ENCODE data around the gene MEGF8.

Gene MEGF8

DNA sequence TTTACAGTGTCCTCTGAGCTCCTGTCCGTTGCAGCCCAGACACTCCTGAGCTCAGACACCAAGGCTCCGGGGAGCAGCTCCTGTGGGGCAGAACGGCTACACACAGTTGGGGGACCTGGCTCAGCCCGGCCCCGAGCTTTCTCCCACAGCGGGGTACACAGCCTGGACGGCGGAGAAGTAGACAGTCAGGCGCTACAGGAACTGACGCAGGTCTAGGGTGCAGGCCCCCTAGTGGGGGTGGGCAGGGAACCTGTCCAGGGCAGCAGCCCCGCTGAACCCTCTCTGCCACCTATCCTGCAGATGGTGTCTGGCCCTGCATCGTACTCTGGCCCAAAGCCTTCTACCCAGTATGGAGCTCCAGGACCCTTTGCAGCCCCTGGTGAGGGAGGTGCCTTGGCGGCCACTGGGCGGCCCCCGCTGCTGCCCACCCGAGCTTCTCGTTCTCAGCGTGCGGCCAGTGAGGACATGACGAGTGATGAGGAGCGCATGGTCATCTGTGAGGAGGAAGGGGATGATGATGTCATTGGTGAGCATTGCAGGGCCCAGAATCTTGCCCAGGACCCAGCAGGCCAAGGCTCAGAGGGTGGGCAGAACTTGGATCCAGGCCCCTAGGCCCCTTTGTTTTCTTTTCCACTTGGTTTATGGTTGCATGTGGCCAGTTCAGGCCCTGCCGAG lies 36.4 kb upstream of the MEGF8 start:
- peak overlapping the region in 6 of 11 experiments; percentile 6 to 60 (median 36); a peak in 4 of 22 replicates for H3K9ac ChIP-seq
- H4K20me1 ChIP-seq, result peaks cover 68 to 96% (median 91%) of the 10 kb centered on the region in 11 experiments
- H3K27ac ChIP-seq, result no peak overlapping the region
- H3K4me2 ChIP-seq, result peak overlapping the region in 9 of 11 experiments; percentile 8 to 100 (median 55); a peak in 12 of 22 replicates
- H3K4me1 ChIP-seq, result peaks cover 59 to 73% (median 69%) of the 10 kb centered on the region in 10 experiments
- no peak for TF ChIP-seq Cebpa-rat (IDR thresholded peaks at IDR 0.05)
- H3K27me3 ChIP-seq, result no peaks in the 10 kb centered on the region
- no peaks in the 10 kb centered on the region for H3K9me3 ChIP-seq (replicated peaks in 1 of 11)
- peaks cover 68 to 75% (median 74%) of the 10 kb centered on the region in 11 experiments for H3K36me3 ChIP-seq
- no peak overlapping the region for H3K4me3 ChIP-seq

DNA sequence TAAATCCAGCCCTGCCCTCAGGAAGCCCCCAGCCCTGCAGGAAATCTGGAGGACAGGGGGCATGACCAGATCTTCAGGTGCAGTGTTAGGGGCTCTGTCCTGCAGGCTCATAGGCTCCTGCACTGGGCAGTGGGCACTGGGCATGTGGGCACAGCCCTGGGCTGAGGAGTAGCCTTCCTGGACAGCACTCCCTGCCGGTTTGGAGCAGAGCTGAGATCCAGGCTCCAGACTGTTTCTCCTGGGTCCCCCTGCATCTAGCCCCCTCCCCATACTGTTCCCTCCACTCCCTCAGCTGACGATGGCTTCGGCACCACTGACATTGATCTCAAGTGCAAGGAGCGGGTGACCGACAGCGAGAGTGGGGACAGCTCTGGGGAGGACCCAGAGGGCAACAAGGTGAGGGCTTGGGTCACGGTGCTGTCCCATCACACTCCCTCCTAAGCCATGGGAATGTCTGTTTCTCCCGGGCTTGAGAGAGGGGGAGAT lies 35.8 kb upstream of the MEGF8 start:
- H3K27me3 ChIP-seq, result no peaks in the 10 kb centered on the region
- H3K4me2 ChIP-seq, result peak overlapping the region in 8 of 11 experiments; percentile 39 to 85 (median 68); a peak in 13 of 22 replicates
- H3K9ac ChIP-seq, result peak overlapping the region in 7 of 11 experiments; percentile 26 to 49 (median 43); a peak in 9 of 22 replicates
- H3K4me3 ChIP-seq, result no peak overlapping the region
- peaks cover 74 to 80% (median 80%) of the 10 kb centered on the region in 11 experiments for H3K36me3 ChIP-seq
- no peaks in the 10 kb centered on the region for H3K9me3 ChIP-seq (replicated peaks in 1 of 11)
- H3K4me1 ChIP-seq, result peaks cover 59 to 72% (median 69%) of the 10 kb centered on the region in 10 experiments
- peaks cover 66 to 100% (median 95%) of the 10 kb centered on the region in 11 experiments for H4K20me1 ChIP-seq
- TF ChIP-seq Cebpa-rat (IDR thresholded peaks at IDR 0.05), result no peak
- 0 out of 22 replicates have a peak overlapping the region, but pooled peaks of 1 of the 11 experiments have one; percentile 18 for H3K27ac ChIP-seq

DNA sequence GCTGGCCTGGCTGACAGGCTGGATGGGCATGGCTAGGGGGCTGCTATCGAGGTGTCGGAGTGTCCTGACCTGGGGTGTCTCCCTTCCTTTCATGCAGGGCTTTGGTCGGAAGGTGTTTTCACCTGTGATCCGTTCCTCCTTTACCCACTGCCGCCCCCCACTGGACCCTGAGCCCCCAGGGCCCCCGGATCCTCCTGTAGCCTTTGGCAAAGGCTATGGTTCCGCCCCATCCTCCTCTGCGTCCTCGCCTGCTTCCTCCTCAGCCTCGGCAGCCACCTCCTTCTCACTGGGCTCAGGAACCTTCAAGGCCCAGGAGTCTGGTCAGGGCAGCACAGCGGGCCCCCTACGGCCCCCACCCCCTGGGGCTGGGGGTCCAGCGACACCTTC lies 35.3 kb upstream of the MEGF8 start:
- Histone ChIP-seq H3K4me2 (peak overlapping the region in 10 of 11 experiments; percentile 23 to 85 (median 59); a peak in 17 of 22 replicates), H3K36me3 (peaks cover 77 to 84% (median 82%) of the 10 kb centered on the region in 11 experiments)

DNA sequence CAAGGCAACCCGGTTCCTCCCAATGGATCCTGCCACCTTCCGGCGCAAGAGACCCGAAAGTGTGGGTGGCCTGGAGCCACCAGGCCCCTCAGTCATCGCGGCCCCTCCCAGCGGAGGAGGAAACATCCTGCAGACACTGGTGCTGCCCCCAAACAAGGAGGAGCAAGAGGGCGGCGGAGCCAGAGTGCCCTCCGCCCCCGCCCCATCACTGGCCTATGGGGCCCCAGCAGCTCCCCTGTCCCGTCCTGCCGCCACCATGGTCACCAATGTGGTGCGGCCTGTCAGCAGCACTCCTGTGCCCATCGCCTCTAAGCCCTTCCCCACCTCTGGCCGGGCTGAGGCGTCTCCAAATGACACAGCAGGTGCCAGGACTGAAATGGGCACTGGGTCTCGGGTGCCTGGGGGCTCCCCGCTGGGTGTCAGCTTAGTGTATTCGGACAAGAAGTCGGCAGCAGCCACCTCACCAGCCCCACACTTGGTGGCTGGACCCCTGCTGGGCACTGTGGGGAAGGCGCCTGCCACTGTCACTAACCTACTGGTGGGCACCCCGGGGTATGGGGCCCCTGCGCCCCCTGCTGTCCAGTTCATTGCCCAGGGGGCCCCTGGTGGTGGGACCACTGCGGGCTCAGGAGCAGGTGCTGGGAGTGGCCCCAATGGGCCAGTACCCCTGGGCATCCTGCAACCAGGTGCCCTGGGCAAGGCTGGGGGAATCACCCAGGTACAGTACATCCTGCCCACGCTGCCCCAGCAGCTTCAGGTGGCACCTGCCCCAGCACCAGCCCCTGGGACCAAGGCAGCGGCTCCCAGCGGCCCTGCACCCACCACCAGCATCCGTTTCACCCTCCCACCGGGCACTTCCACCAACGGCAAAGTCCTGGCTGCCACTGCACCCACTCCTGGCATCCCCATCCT lies 34.7 kb upstream of the MEGF8 start:
- no peak for TF ChIP-seq Cebpa-rat (IDR thresholded peaks at IDR 0.05)
- Histone ChIP-seq H4K20me1 (peaks cover 55 to 98% (median 84%) of the 10 kb centered on the region in 11 experiments), H3K27me3 (no peaks in the 10 kb centered on the region), H3K4me3 (peak overlapping the region in 1 of 10 experiments; percentile 40; a peak in 2 of 20 replicates), H3K4me1 (peaks cover 48 to 60% (median 57%) of the 10 kb centered on the region in 10 experiments), H3K4me2 (peak overlapping the region; percentile 23 to 85 (median 57); a peak in 18 of 22 replicates), H3K9ac (peak overlapping the region in 9 of 11 experiments; percentile 9 to 49 (median 32); a peak in 12 of 22 replicates), H3K36me3 (peaks cover 78 to 91% (median 88%) of the 10 kb centered on the region in 11 experiments), H3K9me3 (replicated peaks in 1 of 11) (no peaks in the 10 kb centered on the region), H3K27ac (peak overlapping the region in 3 of 11 experiments; percentile 18 to 29 (median 18); a peak in 3 of 22 replicates)

More for the DNA sequence above, 35.3 kb upstream of the MEGF8 start:
- Histone ChIP-seq H3K27ac (peak overlapping the region in 3 of 11 experiments; percentile 18 to 29 (median 18); a peak in 3 of 22 replicates), H3K9ac (peak overlapping the region in 7 of 11 experiments; percentile 26 to 49 (median 43); a peak in 11 of 22 replicates), H4K20me1 (peaks cover 61 to 98% (median 90%) of the 10 kb centered on the region in 11 experiments), H3K9me3 (replicated peaks in 1 of 11) (no peaks in the 10 kb centered on the region), H3K4me1 (peaks cover 55 to 66% (median 64%) of the 10 kb centered on the region in 10 experiments), H3K27me3 (no peaks in the 10 kb centered on the region), H3K4me3 (no peak overlapping the region)
- TF ChIP-seq Cebpa-rat (IDR thresholded peaks at IDR 0.05), result no peak

DNA sequence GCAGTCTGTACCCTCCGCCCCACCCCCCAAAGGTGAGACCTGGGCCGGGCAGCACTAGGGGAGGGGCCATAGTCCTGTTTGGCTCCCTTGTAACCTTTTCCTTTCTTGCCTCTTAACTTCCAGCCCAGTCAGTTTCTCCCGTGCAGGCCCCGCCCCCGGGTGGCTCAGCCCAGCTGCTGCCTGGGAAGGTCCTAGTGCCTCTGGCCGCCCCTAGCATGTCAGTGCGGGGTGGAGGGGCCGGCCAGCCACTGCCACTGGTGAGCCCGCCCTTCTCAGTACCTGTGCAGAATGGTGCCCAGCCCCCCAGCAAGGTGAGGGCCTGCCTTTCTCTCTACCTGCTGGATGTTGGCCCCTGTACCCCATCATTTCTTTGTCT lies 34.0 kb upstream of the MEGF8 start:
- peaks cover 80 to 97% (median 90%) of the 10 kb centered on the region in 11 experiments for H3K36me3 ChIP-seq
- H3K4me3 ChIP-seq, result peak overlapping the region in 1 of 10 experiments; percentile 40; a peak in 1 of 20 replicates
- H3K9ac ChIP-seq, result peak overlapping the region in 7 of 11 experiments; percentile 9 to 45 (median 20); a peak in 3 of 22 replicates
- H3K27me3 ChIP-seq, result no peaks in the 10 kb centered on the region
- H3K9me3 ChIP-seq (replicated peaks in 1 of 11), result no peaks in the 10 kb centered on the region
- peaks cover 42 to 53% (median 51%) of the 10 kb centered on the region in 10 experiments; a peak in 19 of 20 replicates for H3K4me1 ChIP-seq
- no peak overlapping the region for H3K27ac ChIP-seq
- H3K4me2 ChIP-seq, result peak overlapping the region in 9 of 11 experiments; percentile 31 to 85 (median 61); a peak in 18 of 22 replicates
- no peak for TF ChIP-seq Cebpa-rat (IDR thresholded peaks at IDR 0.05)
- H4K20me1 ChIP-seq, result peaks cover 48 to 98% (median 84%) of the 10 kb centered on the region in 11 experiments

DNA sequence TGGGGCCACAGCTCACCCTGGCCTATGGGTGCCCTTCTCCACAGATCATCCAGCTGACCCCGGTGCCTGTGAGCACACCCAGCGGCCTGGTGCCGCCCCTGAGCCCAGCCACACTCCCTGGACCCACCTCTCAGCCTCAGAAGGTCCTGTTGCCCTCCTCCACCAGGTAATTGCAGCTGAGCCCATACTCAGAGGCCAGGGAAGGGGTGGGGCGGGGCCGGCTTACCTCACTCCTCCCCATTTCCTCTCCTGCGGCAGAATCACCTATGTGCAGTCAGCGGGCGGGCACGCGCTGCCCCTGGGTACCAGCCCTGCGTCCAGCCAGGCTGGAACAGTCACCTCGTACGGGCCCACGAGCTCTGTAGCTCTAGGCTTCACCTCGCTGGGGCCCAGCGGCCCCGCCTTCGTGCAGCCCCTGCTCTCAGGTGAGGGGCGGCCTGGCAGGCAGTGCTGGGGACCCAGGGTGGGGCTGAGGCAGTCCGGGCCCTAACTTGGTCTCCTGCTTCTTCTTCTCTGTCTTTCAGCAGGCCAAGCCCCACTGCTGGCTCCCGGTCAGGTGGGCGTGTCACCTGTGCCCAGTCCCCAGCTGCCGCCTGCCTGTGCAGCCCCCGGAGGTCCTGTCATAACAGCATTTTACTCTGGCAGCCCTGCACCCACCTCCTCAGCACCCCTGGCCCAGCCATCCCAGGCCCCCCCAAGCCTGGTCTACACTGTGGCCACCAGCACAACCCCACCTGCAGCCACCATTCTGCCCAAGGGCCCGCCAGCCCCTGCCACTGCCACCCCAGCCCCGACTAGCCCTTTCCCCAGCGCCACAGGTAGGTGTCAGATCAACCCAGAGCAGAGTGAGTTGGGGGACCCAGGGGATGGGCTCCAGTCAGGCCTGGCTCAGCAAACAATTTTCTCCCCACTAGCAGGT lies 33.1 kb upstream of the MEGF8 start:
- no peak overlapping the region; a peak in 1 of 22 replicates for H3K4me2 ChIP-seq
- H3K27me3 ChIP-seq, result no peaks in the 10 kb centered on the region
- no peak overlapping the region for H3K4me3 ChIP-seq
- peaks cover 34 to 45% (median 42%) of the 10 kb centered on the region in 10 experiments; a peak in 19 of 20 replicates for H3K4me1 ChIP-seq
- no peak for TF ChIP-seq Cebpa-rat (IDR thresholded peaks at IDR 0.05)
- no peaks in the 10 kb centered on the region for H3K9me3 ChIP-seq (replicated peaks in 1 of 11)
- peaks cover 39 to 97% (median 79%) of the 10 kb centered on the region in 11 experiments for H4K20me1 ChIP-seq
- H3K36me3 ChIP-seq, result peaks cover 82 to 98% (median 92%) of the 10 kb centered on the region in 11 experiments
- no peak overlapping the region for H3K27ac ChIP-seq
- H3K9ac ChIP-seq, result 0 out of 22 replicates have a peak overlapping the region, but pooled peaks of 2 of the 11 experiments have one; percentile 32 to 45

DNA sequence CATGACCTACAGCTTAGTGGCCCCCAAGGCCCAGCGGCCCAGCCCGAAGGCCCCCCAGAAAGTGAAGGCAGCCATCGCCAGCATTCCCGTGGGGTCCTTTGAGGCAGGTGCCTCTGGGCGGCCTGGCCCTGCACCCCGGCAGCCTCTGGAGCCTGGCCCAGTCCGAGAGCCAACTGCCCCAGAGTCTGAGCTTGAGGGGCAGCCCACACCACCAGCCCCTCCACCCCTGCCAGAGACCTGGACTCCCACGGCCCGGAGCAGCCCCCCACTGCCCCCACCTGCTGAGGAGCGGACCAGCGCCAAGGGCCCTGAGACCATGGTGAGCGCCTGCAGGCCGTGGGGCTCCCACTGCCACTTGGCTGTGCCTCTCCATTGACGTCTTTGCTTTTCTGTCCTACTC lies 32.5 kb upstream of the MEGF8 start:
- peaks cover 75 to 94% (median 85%) of the 10 kb centered on the region in 11 experiments for H3K36me3 ChIP-seq

More for the DNA sequence above, 32.5 kb upstream of the MEGF8 start:
- no peak overlapping the region for H3K9ac ChIP-seq
- no peak for TF ChIP-seq Cebpa-rat (IDR thresholded peaks at IDR 0.05)
- H3K4me3 ChIP-seq, result no peak overlapping the region
- no peaks in the 10 kb centered on the region for H3K9me3 ChIP-seq (replicated peaks in 1 of 11)
- H3K4me1 ChIP-seq, result peaks cover 28 to 38% (median 36%) of the 10 kb centered on the region in 10 experiments; a peak in 19 of 20 replicates
- no peak overlapping the region for H3K27ac ChIP-seq
- no peak overlapping the region for H3K4me2 ChIP-seq
- H3K27me3 ChIP-seq, result no peaks in the 10 kb centered on the region
- H4K20me1 ChIP-seq, result peaks cover 33 to 90% (median 72%) of the 10 kb centered on the region in 11 experiments
